Limb (tissue), 2 donors: ENCODE measurements around the gene COG7.
"Not testable (repeated sequence)": the region's sequence is repeated elsewhere in the genome, so short reads cannot be mapped to it uniquely, and the experiment has no call there.

ENCODE experiments used
- DNase-seq, 2 donors: peaks; one replicate each; pipeline ENCODE4 v3.0.0-alpha.2; 2016; ENCODE audit errors: extremely low spot score in 2 of 2

Gene COG7

DNA sequence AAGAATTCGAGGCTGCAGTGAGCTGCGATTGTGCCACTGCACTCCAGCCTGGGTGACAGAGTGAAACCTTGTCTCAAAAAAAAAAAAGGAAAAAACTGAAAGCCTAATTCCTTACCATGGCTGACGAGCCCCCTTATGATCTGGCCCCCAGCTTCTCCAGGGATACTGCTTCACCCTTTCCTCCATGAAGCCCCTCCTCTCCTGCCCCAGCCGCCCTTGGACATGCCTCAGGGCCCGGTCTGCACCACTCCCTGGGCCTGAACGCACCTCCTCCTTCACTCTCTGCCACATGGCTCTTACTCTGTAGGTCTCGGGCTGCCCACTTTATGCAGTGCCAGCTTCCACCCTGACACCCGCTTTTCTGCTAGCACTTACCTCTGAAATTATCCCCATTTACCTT is 65.3 kb downstream of the COG7 start:
- no peak for DNase-seq

DNA sequence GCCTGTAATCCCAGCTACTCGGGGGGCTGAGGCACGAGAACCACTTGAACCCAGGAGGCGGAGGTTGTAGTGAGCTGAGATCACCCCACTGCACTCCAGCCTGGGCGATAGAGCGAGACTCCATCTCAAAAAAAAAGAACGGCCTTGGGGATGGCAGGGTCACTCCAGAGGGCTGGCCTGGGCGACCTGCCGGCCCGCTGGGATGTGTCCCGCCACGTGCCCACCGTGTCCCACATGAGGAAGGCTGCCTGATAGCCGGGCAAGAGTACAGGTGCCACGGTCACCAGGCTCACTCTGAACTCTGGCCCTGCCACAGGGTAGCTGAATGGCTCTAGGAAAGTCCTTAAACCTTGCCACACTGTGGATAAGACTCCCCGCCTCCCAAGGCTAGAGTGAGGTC is 67.5 kb downstream of the COG7 start:
- DNase-seq = no peak

DNA sequence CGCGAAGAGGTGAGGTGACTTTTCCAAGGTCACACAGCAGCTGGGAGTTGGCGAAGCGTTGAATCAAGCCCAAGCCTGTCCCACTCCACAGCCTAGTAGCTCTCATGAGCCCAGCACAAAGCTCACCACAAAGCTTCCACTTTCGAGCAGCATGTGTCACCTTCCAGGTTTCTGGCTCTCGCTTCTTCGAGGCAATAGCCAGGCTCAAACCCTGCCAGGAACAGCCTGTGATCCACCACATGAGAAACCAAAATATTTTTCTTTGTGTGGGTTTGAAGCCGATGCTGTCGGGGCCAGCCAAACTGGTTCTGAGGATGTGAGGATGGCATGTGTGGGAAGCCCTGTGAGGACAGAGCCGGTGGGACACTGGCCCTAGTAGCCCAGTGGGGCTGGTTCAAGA is 68.1 kb downstream of the COG7 start:
- DNase-seq = no peak

DNA sequence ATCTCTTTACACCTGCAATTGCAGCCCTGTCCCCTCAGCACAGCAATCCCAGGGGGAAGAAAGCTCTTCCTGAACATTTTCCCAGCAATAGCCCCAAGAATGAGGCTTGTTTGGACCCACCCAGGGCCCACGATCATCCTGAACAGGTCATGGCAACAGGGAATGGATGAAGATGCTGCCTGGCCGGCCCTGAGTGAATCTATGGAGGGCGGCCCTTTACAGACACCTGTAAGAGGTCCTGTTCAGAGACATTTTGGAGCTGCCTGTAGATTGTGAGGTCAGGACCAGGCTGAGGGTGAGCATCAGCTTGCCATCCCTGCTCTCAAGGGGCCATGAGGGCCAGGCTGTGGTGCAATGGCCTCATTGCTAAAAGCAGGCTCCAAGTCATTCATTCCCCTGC is 69.1 kb downstream of the COG7 start:
- DNase-seq = no peak

DNA sequence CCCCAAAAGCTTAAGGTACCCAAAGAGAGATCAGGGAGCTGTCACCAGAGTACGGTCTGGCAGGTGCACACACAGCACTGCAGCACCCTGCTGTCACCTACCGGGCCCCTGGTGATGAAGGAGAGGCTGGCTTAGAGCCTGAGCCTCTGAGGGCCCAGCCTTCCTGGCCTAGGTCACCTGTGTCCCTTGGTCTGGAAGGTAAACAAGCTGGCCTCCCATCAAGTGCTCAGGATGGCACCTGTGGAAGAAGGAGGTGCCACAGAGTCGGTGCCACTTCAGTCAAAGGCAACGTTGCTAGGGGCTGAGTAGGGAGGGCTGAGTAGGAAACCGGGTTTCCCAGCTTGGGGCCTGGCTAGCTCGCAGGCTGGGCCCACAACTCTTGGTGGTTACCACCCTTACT is 70.7 kb downstream of the COG7 start:
- no peak for DNase-seq

DNA sequence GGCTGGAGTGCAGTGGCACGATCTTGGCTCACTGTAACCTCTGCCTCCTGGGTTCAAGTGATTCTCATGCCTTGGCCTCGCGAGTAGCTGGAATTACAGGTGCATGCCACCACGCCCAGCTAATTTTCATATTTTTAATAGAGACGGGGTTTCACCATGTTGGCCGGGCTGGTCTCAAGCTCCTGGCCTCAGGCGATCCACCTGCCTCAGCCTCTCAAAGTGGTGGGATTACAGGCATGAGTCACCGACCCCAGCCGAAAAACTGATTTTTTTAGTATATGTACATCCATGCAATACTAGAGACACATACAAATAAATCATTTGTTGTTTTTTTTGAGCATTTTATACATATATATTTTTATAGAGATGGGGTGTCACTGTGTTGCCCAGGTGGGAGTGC is 71.3 kb downstream of the COG7 start:
- not testable (repeated sequence) for DNase-seq

DNA sequence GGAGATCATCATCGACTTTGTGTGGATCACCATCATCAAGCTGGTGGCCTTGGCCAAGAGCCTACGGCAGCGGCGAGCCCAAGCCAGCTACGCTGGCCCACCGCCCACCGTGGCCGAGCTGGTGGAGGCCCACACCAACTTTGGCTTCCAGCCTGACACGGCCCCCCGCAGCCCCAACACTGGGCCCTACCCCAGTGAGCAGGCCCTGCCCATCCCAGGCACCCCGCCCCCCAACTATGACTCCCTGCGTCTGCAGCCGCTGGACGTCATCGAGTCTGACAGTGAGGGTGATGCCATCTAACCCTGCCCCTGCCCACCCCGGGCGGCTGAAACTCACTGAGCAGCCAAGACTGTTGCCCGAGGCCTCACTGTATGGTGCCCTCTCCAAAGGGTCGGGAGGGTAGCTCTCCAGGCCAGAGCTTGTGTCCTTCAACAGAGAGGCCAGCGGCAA is 72.5 kb downstream of the COG7 start:
- no peak for DNase-seq

DNA sequence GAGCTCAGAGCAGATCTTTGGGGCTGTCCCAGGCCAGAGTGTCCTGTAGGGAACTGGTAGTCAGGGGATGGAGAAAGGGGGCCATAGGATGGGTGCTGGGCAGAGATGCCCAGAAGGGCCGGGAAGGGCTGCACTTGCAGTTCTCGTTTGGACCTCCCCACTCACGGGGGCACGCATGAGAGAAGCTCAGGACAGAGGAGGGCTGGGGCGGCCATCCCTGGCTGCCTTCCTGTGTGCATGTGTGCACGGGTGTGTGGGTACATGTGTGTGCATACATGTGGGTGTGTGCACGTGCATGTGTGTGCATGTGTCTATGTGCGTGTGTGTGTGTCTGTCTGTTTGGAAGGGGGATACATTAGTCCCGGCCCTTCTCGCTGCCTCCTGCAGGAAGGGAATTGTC is 73.3 kb downstream of the COG7 start:
- no peak for DNase-seq

DNA sequence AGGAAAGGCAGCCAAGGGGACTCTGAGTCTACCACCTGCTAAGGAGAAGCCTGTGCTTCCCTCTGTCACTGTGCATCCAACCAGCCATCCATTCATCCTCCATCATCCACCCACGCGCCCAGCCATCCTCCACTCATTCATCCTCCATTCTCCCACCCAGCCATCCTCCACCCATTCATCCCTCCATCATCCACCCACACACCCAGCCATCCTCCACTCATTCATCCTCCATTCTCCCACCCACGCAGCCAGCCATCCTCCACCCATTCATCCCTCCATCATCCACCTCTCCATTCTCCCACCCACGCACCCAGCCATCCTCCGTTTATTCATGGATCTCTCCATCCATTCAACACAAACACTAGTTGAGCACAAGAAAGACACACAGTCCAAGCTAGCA is 74.1 kb downstream of the COG7 start:
- DNase-seq = no peak

DNA sequence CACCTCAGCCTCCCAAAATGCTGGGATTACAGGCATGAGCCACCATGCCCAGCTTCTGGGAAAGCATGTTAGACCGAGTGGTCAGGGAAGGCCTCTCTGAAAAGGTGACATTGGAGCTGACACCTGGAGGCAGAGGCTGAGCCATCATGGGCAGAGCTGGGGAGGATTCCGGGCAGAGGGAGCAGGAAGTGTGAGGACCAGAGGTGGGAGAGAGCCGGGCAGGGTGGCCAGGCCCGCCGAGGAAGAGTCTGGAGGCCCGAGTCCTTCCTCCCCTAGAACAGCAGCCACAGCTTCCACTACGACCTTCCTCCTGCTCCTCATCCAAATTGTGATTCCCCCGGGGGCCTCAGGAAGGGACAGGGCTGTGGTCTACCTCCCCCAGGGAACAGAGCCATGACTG is 74.7 kb downstream of the COG7 start:
- DNase-seq = no peak

DNA sequence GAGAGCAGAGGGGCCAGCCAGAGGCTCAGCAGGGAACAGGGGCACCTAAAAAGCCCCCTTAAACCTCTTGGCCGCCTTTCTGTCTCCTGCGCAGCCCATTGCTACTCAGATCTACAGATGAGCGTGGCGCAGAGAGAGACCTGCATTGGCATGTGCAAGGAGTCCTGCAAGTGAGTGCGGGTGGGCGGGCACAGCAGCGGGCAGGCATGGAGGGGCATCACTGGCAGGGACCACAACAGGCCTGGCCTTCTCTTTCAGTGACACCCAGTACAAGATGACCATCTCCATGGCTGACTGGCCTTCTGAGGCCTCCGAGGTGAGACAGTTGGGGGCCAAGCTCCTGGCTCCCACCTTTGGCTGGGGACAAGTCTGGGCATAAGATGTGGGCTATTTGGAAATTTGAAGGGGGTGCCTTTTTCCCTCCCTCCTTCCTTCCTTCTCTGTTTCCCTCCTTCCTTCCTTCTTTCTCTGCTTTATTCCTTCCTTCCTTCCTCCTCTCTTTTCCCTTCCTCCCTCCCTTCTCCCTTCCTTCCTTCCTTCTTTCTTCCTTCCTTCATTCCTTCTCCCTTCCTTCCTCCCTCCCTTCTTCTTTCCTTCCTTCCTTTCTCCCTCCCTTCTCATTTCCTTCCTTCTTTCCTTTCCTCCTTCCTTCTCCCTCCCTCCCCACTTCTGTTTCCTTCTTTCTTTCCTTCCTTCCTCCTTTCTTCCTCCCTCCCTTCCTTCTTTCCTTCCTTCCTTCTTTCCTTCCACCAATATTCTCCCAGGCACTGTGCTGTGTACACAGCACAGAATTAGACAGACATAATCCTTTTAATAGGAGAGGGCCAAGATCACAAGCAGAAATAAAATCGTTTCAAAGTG is 75.7 kb downstream of the COG7 start:
- no peak for DNase-seq

DNA sequence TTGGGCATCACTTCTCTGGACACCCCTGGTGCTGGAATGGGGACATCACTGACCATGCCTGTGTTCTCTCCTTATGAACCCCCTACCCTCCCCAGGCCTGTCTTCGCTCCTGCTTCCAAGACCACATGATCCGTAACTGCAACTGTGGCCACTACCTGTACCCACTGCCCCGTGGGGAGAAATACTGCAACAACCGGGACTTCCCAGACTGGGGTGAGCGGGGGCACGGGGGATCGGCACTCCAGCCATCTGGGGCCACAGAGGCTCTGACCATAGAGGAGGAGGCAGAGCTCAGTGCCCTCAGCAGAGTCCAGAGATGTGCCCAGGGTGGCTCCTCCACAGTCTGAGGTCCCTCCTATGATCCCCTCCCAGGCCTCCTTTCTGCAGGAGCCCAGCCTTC is 77.3 kb downstream of the COG7 start:
- DNase-seq = no peak

DNA sequence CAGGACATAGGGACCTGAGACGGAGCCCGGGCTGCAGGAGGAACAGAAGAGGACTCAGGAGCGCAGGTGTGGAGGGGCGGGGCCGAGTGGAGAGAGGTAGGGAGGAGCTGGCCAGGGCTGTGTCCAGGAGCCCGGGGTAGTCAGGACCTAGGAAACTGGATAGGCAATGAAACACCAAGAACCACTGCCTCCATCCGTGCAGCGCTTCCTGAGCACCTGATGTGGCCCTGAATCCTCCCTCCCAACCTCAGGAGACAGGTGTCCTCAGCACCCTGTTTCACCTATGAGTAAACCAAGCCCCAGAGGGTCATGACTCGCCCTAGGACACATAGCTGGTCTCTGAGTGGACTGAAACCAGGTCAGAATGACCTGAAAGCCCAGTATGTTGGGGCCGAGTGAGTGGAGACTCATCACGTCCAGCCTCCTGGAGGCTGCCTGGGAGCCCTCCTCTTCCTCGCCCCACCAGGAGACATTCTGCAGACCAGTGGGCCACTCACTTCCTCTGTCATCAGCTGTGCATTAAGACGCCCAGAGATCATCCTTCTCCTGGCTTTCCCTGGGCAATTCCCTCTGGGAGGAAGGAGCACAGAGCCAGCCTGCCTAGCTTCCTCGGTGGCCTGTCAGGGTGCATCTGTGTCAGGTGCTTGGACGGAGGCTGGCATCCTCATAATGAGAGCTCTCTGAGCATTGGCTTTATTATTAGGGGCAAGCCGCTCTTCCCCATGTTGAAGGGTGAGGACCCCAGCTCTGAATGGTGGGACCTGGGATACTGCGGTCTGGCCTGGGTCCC is 78.1 kb downstream of the COG7 start:
- DNase-seq = no peak

DNA sequence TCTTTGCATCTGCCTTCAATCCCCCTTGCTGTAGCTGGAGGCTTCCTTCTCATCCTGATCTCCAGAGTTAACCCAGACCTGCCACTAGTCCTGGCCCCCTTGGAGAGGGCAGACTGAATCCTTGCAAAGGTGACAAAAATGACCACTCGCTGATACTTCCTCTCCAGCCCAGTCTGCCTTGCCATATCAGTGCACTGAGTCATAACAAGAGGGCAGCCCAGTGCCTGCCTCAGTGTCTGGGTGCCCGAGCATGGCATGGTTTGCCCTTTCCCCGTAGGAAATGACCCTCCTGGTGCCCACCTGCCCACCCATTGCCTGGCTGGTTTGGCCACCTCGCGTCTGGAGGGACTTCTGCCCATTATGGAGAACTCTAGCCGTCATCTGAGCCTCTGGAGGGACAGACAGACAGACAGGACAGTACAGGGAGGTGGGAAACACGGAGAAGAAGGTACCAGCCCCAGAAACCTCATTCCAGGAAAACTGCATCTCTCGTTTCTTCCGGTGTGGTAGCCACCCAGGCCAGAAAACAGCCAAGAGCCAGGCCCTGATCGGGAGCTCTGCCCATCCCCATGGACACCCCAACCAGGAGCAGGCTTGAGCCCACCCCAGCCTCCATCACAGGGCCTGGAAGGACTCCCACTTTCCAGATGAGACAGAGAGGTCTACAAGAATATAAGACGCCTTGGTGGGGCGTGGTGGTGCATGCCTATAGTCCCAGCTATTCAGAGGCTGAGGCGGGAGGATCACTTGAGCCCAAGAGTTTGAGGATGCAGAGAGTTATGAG is 79.4 kb downstream of the COG7 start:
- no peak for DNase-seq

DNA sequence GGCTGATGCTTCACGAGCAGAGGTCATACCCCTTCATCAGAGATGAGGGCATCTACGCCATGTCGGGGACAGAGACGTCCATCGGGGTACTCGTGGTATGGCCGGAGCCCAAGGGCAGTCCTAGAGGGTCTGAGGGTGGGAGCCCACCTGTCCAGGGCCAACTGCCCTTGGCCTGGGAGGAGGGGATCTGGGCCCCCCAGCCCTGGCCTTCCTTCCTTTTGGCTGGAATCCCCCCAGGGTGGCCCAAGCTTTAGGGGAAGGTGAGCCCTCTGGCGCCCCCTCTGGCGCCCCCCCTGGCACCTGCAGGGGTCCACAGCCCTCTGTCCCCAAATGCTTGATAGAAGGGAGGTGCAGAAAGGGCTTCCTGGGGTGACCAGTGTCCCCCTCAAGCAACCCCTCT is 81.6 kb downstream of the COG7 start:
- DNase-seq = no peak

DNA sequence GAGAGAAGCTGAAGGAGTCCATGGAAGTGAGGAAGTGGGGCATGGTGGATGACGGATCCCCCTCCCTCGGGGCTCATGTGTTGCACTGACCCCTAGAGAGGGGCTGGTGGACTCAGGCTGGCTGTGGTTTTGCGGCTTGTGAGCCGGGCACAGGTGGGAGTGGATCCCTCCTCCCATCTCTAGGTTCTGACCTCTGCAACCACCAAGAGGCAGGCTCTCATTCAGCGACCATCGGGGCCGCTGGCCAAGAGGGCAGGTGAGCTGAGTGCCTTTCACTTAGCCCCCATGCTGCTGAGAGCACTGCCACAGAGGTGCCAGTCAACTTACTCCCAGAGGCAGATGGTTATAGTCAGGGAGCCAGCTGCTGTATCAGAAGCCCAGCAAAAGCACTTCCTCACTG is 83.6 kb downstream of the COG7 start:
- DNase-seq = no peak

DNA sequence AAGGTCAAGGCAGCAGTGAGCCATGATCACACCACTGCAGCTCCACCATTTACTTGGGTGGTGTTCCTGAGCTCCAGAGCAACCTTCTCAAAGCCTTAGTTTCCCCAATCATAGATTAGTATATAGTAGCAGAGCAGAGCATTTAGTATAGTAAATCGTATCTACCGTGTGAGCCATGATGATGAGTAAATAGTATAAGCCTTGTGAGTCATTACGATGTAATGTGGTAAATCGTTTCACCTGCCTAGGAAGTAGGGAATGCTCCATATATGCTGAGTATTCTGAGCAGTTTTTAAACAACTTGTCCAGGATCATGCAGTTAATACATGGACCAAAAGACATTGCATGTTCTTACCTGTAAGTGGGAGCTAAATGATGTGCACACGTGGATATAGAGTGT is 84.5 kb downstream of the COG7 start:
- no peak for DNase-seq

DNA sequence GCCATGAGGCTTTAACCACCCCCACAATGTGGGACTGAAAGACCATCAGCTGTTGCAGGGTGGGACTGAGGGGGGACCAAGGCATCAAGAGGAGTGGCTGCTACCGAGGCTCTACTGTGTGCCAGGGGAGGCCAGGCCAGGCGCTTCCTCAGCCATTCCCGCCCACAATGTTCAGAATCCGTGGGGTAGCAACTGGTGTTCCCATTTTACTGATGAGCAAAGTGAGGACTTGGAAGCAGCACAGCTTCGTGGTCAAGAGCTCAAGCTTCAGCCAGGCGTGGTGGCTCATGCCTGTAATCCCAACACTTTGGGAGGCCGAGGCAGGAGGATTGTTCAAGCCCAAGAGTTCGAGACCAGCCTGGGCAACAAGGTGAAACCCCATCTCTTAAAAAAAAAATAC is 85.0 kb downstream of the COG7 start:
- no peak for DNase-seq

DNA sequence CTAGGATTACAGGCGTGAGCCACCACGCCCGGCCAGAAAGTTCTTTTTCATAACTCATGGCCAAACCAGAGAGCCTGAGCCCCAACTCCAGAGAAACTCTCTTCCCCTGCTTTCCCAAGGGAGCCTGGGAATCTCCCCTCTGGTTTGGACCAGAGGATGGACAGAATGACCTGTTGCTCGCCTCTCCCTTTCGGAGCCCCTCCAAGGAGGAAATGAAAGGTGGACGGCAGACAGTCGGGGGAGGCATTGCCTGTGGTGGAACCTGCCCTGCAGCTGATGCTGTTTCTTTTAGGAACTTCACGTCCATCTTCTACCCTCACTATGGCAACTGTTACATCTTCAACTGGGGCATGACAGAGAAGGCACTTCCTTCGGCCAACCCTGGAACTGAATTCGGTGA is 85.4 kb downstream of the COG7 start:
- DNase-seq = no peak

DNA sequence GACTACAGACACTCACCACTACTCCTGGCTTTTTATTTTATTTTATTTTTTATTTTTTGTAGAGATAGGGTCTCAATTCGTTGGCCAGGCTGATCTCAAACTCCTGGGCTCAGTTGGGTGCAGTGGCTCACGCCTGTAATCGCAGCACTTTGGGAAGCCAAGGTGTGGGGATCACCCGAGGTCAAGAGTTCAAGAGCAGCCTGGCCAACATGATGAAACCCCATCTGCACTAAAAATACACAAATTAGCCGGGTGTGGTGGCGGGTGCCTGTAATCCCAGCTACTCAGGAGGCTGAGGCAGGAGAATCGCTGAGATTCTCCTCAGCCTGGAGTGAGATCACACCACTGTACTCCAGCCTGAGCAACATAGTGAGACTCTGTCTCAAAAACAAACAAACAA is 86.6 kb downstream of the COG7 start:
- DNase-seq = not testable (repeated sequence)

DNA sequence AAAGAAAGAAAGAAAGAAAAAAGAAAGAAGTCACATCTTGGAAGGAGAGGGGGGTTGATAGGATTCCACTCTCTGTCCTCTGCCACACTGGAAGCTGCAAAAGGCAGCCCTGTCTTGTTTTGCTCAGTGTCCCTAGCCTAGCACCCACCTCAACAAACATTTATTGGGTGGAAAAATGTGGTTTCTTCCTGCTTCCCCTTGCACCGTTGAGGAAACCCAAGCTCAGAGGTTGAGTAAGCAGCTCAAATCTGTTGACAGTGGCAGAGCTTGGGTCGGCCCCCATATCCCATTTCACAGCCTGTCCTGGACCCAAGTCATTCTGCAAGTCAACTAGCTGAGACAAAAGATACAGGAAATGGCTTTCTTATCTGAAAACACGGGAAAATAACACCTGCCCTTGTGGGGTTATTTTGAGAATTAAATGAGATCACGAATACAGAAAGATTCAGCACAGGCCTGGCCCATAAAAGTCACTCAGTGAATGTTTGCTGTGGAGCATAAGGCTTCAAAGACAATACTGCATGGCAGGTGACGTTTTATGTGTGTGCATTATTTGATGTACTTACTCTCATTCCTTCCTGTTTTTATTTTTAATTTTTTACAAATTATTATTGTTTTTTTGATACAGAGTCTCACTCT is 87.3 kb downstream of the COG7 start:
- no peak for DNase-seq
